OCI-LY7 (cell line): Measurements from ENCODE around the gene COL24A1. TPM values are rescaled to one million over a fixed set of nuclear protein-coding genes. Genes with fewer than 3 reads are reported as not detected.

Source experiments
- BruUV-seq: library from RNA; stranded (reverse); fragments of 400-500 nt; replicated peaks from 2 replicates; lab custom pipeline; 2021; lab: Mats Ljungman, UMichigan
- CTCF ChIA-PET: fragments of 300-600 bp; sonication (Branson Sonifier 250); formaldehyde crosslinking; loops from one replicate; lab custom pipeline; 2022; ENCODE audit warnings: antibody characterized with exemption; ENCODE audit not compliant: unreplicated experiment; lab: Charles Lee
- POLR2A ChIA-PET: fragments of 300-600 bp; sonication (Branson Sonifier 250); formaldehyde crosslinking; loops from one replicate; lab custom pipeline; 2022; ENCODE audit warnings: antibody characterized with exemption; lab: Charles Lee
- DNase-seq: peaks from one replicate; pipeline ENCODE4 v3.0.0-alpha.2; 2015; ENCODE audit warnings: low spot score
- H2AFZ ChIP-seq: fragments of 200-600 bp; sonication (generic), shearing (Covaris generic); 2 replicates; pipeline ENCODE4 v1.6.1; 2014; ENCODE audit warnings: mild to moderate bottlenecking, antibody characterized with exemption, low read length, moderate library complexity
- H3K27ac ChIP-seq: fragments of 200-600 bp; sonication (generic); 2 replicates; pipeline ENCODE4 v1.5.1; 2014; ENCODE audit warnings: mixed run types, low read depth, mild to moderate bottlenecking, moderate library complexity, low read length, inconsistent platforms; ENCODE audit not compliant: poor library complexity, severe bottlenecking
- H3K36me3 ChIP-seq: fragments of 200-600 bp; sonication (generic); 2 replicates; pipeline ENCODE4 v1.6.1; 2014; ENCODE audit warnings: mild to moderate bottlenecking, antibody characterized with exemption, low read length, moderate library complexity, mixed read lengths; ENCODE audit not compliant: insufficient read depth
- H3K4me1 ChIP-seq: fragments of 200-600 bp; sonication (generic); 2 replicates; pipeline ENCODE4 v1.5.1; 2014; ENCODE audit warnings: mild to moderate bottlenecking, low read length; ENCODE audit not compliant: insufficient read depth, poor library complexity, severe bottlenecking
- H3K4me2 ChIP-seq: fragments of 200-600 bp; sonication (generic); 2 replicates; pipeline ENCODE4 v1.6.1; 2014; ENCODE audit warnings: mild to moderate bottlenecking, low read length
- H3K4me3 ChIP-seq: fragments of 200-600 bp; sonication (generic); 2 replicates; pipeline ENCODE4 v1.5.1; 2014; ENCODE audit warnings: mild to moderate bottlenecking, low read depth, low read length; ENCODE audit not compliant: poor library complexity, severe bottlenecking
- H3K79me2 ChIP-seq: fragments of 200-600 bp; sonication (generic); 2 replicates; pipeline ENCODE4 v1.6.1; 2016; ENCODE audit warnings: low read depth, mild to moderate bottlenecking, low read length, moderate library complexity, mixed read lengths; ENCODE audit not compliant: insufficient read depth
- H3K9me2 ChIP-seq: fragments of 200-600 bp; sonication (generic); 2 replicates; pipeline ENCODE4 v1.6.1; 2016; ENCODE audit warnings: mild to moderate bottlenecking, low read length, mixed read lengths; ENCODE audit not compliant: insufficient read depth
- H3K9me3 ChIP-seq: fragments of 200-600 bp; sonication (generic); 2 replicates; pipeline ENCODE4 v1.6.1; 2014; ENCODE audit warnings: mild to moderate bottlenecking, mixed run types, low read length, mixed read lengths
- H4K20me1 ChIP-seq: fragments of 200-600 bp; sonication (generic); 2 replicates; pipeline ENCODE4 v1.6.1; 2014; ENCODE audit warnings: mild to moderate bottlenecking, antibody characterized with exemption, low read length, moderate library complexity, mixed read lengths; ENCODE audit not compliant: insufficient read depth
- EZH2phosphoT487 ChIP-seq: fragments of 200-600 bp; sonication (generic); IDR thresholded peaks from 2 replicates; pipeline ENCODE4 v1.6.1; 2018; ENCODE audit warnings: low read depth, borderline replicate concordance, mild to moderate bottlenecking, mixed run types, antibody characterized with exemption, low read length, moderate library complexity, mixed read lengths
- intact Hi-C: fragments of 100-400 bp; cut with micrococcal nuclease; formaldehyde crosslinking; loops from one replicate; pipeline ENCODE4 v1.10.0; 2022; ENCODE audit not compliant: unreplicated experiment
- total RNA-seq, 2 experiments: library from RNA; depleted of rRNA in 1 of 2; stranded (reverse); fragments of >200 nt in 1 of 2; shearing (Covaris generic) in 1 of 2; gene quantifications; 2 replicates each; pipeline ENCODE4 v1.2.3, GENCODE V29; 2014 to 2022
- TF ChIP-seq, protein P1 (sequence below): fragments of 200-600 bp; sonication (generic); conservative IDR thresholded peaks from 2 replicates; pipeline ENCODE4 v1.5.1; 2014; ENCODE audit warnings: mild to moderate bottlenecking, antibody characterized with exemption, low read length, moderate library complexity, mixed read lengths

Gene COL24A1
- total RNA-seq, 2 experiments from 2014 or later = 0.06 to 0.23 TPM

DNA sequence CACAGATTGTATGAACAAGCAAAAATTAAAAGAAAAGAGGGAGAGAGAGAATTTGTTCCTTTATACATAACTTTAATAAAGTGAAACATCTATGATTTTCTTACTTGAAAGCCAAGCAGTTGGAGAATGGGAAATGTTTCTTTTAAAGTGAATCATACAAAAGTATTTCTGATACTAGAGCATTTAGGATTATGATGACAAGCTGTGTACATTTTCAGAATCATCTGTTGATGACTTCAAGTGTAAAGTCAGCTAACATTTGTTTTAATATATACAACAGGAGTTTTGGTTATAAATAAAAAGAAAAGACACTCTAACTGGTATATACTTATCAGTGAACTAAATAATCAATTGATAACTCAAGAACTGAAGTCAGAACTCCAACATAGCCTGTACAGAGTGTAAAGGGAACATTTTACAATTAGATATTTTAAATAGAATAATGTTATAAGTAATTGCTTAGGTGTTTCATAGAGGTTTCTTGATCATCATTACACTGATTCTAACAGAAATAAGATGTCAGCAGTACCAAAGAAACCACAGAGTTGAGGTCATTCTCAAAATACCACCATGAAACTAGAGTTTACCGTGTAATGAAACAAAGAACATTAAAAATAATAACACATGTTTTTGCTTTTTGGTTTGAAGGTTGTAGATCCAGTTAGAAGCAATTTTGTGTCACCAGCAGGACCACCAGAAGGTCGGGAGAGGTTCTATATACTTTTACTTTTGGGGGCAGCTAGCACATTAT is 103.4 kb downstream of the COL24A1 start:
- ChIA-PET POLR2A (no interaction called here), CTCF (no interaction called here)
- intact Hi-C loops = no loop called here
- no peaks in the 10 kb centered on the region for H3K9me3 ChIP-seq
- H3K4me3 ChIP-seq = no peak overlapping the region
- no peak for TF ChIP-seq EZH2phosphoT487
- TF ChIP-seq, protein P1, sequence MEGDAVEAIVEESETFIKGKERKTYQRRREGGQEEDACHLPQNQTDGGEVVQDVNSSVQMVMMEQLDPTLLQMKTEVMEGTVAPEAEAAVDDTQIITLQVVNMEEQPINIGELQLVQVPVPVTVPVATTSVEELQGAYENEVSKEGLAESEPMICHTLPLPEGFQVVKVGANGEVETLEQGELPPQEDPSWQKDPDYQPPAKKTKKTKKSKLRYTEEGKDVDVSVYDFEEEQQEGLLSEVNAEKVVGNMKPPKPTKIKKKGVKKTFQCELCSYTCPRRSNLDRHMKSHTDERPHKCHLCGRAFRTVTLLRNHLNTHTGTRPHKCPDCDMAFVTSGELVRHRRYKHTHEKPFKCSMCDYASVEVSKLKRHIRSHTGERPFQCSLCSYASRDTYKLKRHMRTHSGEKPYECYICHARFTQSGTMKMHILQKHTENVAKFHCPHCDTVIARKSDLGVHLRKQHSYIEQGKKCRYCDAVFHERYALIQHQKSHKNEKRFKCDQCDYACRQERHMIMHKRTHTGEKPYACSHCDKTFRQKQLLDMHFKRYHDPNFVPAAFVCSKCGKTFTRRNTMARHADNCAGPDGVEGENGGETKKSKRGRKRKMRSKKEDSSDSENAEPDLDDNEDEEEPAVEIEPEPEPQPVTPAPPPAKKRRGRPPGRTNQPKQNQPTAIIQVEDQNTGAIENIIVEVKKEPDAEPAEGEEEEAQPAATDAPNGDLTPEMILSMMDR = no peak
- H3K4me2 ChIP-seq = no peak overlapping the region
- H4K20me1 ChIP-seq = no peaks in the 10 kb centered on the region
- H3K9me2 ChIP-seq = no peaks in the 10 kb centered on the region
- H3K36me3 ChIP-seq = no peaks in the 10 kb centered on the region
- H3K79me2 ChIP-seq = no peaks in the 10 kb centered on the region
- DNase-seq = no peak
- no peak overlapping the region for H3K27ac ChIP-seq
- BruUV-seq = no TSS peak
- no peak overlapping the region for H2AFZ ChIP-seq
- H3K4me1 ChIP-seq = no peaks in the 10 kb centered on the region

- H4K20me1 ChIP-seq = no peaks in the 10 kb centered on the region
Observed at GRCh38 chr1:86035101-86035500, 121.5 kb downstream of the COL24A1 start.

More at GRCh38 chr1:86035101-86035500, 121.5 kb downstream of the COL24A1 start:
- no peak for TF ChIP-seq EZH2phosphoT487
- TF ChIP-seq, protein P1 = no peak
- H3K4me1 ChIP-seq = no peaks in the 10 kb centered on the region
- H3K4me3 ChIP-seq = no peak overlapping the region
- no TSS peak for BruUV-seq
- ChIA-PET CTCF (no interaction called here), POLR2A (no interaction called here)
- H3K79me2 ChIP-seq = no peaks in the 10 kb centered on the region
- H3K27ac ChIP-seq = no peak overlapping the region
- no peaks in the 10 kb centered on the region for H3K9me3 ChIP-seq
- H3K4me2 ChIP-seq = no peak overlapping the region
- H2AFZ ChIP-seq = no peak overlapping the region
- H3K9me2 ChIP-seq = no peaks in the 10 kb centered on the region; the same call in 1 of the 2 replicates
- DNase-seq = no peak
- intact Hi-C loops = no loop called here
- H3K36me3 ChIP-seq = no peaks in the 10 kb centered on the region
